ENCODE data around the gene APBB2.

DNA sequence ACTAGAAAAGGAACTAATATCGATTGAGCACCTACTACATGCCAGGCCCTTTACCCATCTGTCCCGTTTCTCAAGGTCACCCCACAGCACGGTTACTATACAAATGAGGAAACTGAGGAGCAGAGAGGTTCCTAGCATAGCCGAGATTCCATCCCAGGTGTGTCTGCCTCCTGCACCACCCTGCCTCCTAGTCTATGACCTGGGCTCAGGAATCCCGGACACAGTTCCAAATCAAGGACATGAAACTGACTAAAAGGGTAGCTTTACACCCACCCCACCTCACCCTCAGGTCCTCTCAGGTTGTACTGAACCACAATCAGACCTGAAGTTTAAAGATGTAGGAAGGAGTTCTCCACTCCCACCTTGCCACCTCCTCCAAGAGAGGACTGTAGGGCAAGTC lies 55.6 kb downstream of the APBB2 start:
- TF ChIP-seq EZH2 (IDR thresholded peaks at IDR 0.05) (no peak), POLR2AphosphoS5 (IDR thresholded peaks at IDR 0.05; ENCODE audit: borderline replicate concordance, low read depth, low read length) (no peak), FOXP2 (optimal IDR thresholded peaks at IDR 0.05; ENCODE audit: control extremely low read depth, extremely low read length, insufficient read depth) (no peak)
